ENCODE results near the gene PAGR1. TPM values are rescaled to one million over a fixed set of nuclear protein-coding genes. Genes with fewer than 3 reads are reported as not detected.
A peak's percentile ranks its signal among the peaks of the same experiment; 100 is the strongest.

The PAGR1 gene
- total and polyA plus RNA-seq, 2 of the 13 experiments (the other 11 are each of a cell fraction or from before 2014, with no cell fraction given): 9.8 to 66.4 TPM

GRCh38 chr16:29862884-29863668 is 47.1 kb downstream of the PAGR1 start, which contains the start of gene CDIPT (continued):
- TF ChIP-seq ZSCAN22 (CRISPR knock-in tag; IDR thresholded peaks at IDR 0.05): no peak
- peak; percentile 72; the same call in 1 of the 2 replicates for TF ChIP-seq PHF21A (CRISPR knock-in tag; IDR thresholded peaks at IDR 0.05)
- TF ChIP-seq STAG1 (CRISPR knock-in tag; IDR thresholded peaks at IDR 0.05): peak; percentile 63
- TF ChIP-seq FOXC1 (CRISPR knock-in tag; IDR thresholded peaks at IDR 0.05; ENCODE audit: borderline replicate concordance): no peak
- TF ChIP-seq ZMYM4 (CRISPR knock-in tag; IDR thresholded peaks at IDR 0.05): peak; percentile 100
- no peak for TF ChIP-seq SNRNP70 (IDR thresholded peaks at IDR 0.05; ENCODE audit: low read depth, low read length)
- TF ChIP-seq ZNF614 (CRISPR knock-in tag; IDR thresholded peaks at IDR 0.05; ENCODE audit: borderline replicate concordance): peak; percentile 95
- peak; percentile 42; the same call in 1 of the 2 replicates for TF ChIP-seq SIX1 (CRISPR knock-in tag; IDR thresholded peaks at IDR 0.05; ENCODE audit: borderline replicate concordance)
- TF ChIP-seq DPF2 (CRISPR knock-in tag; IDR thresholded peaks at IDR 0.05; ENCODE audit: borderline replicate concordance, low read depth): no peak
- TF ChIP-seq, protein P1, sequence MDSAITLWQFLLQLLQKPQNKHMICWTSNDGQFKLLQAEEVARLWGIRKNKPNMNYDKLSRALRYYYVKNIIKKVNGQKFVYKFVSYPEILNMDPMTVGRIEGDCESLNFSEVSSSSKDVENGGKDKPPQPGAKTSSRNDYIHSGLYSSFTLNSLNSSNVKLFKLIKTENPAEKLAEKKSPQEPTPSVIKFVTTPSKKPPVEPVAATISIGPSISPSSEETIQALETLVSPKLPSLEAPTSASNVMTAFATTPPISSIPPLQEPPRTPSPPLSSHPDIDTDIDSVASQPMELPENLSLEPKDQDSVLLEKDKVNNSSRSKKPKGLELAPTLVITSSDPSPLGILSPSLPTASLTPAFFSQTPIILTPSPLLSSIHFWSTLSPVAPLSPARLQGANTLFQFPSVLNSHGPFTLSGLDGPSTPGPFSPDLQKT (CRISPR knock-in tag; IDR thresholded peaks at IDR 0.05; ENCODE audit: borderline replicate concordance): no peak
- TF ChIP-seq THAP7 (CRISPR knock-in tag; IDR thresholded peaks at IDR 0.05): no peak
- TF ChIP-seq CBX5 (CRISPR knock-in tag; IDR thresholded peaks at IDR 0.05; ENCODE audit: borderline replicate concordance): peak; percentile 98
- peak; percentile 81; the same call in 1 of the 2 replicates for TF ChIP-seq ZNF430 (CRISPR knock-in tag; IDR thresholded peaks at IDR 0.05)
- no peak; the same call in none of the 2 replicates for TF ChIP-seq ATF7-NPFF (CRISPR knock-in tag; IDR thresholded peaks at IDR 0.05; ENCODE audit: low read depth)
- peak; percentile 92 for TF ChIP-seq ZFY (CRISPR knock-in tag; IDR thresholded peaks at IDR 0.05)
- TF ChIP-seq POGK (CRISPR knock-in tag; conservative IDR thresholded peaks at IDR 0.05): peak; percentile 70; the same call in 1 of the 2 replicates
- TF ChIP-seq TFAP4 (IDR thresholded peaks at IDR 0.05; ENCODE audit: borderline replicate concordance, low read depth): peak; percentile 74
- no peak for TF ChIP-seq ZNF101 (CRISPR knock-in tag; IDR thresholded peaks at IDR 0.05; ENCODE audit: borderline replicate concordance, low read depth)
- TF ChIP-seq GFI1 (CRISPR knock-in tag; IDR thresholded peaks at IDR 0.05; ENCODE audit: borderline replicate concordance): 0 out of 2 replicates have a peak, but pooled peaks have one; percentile 61
- no peak for TF ChIP-seq ZNF17 (CRISPR knock-in tag; IDR thresholded peaks at IDR 0.05)
- TF ChIP-seq NFE2L2 (IDR thresholded peaks at IDR 0.05; ENCODE audit: low read length): no peak

Measured in HepG2 (cell line).